CD14-positive monocyte (primary cell): ENCODE data around the gene SCART1. TPM values are rescaled to one million over a fixed set of nuclear protein-coding genes. Genes with fewer than 3 reads are reported as not detected.

ENCODE experiments used
- DNase-seq, 3 donors: peaks; one replicate each; pipeline ENCODE4 v3.0.0-alpha.2; 2011 to 2022
- H2AFZ ChIP-seq: 2 replicates; pipeline ENCODE4 v1.6.0; 2012; ENCODE audit warnings: mild to moderate bottlenecking, low read depth, low read length, inconsistent platforms; ENCODE audit not compliant: insufficient read depth, poor library complexity, severe bottlenecking
- H3K27ac ChIP-seq, 2 donors: 1 replicate in 1 of 2; 2 replicates in 1 of 2; pipeline ENCODE4 v1.5.1; 2012 to 2013; ENCODE audit warnings: low read length in 2 of 2, control low read depth in 1 of 2, inconsistent platforms in 1 of 2, low read depth in 1 of 2, mild to moderate bottlenecking in 1 of 2
- H3K27me3 ChIP-seq, 2 donors: one replicate each; pipeline versions ENCODE4 v1.6.0 to v1.6.1; 2011 to 2013; ENCODE audit warnings: low read length in 2 of 2; ENCODE audit not compliant: control insufficient read depth in 2 of 2, insufficient read depth in 2 of 2
- H3K36me3 ChIP-seq, 2 donors: replicated peaks in 1 of 2; 1 replicate in 1 of 2; 2 replicates in 1 of 2; pipeline versions ENCODE4 v1.5.1 to v1.6.1; 2012 to 2013; ENCODE audit warnings: low read length in 2 of 2, control low read depth in 1 of 2, inconsistent platforms in 1 of 2, mild to moderate bottlenecking in 1 of 2; ENCODE audit not compliant: insufficient read depth in 2 of 2, control insufficient read depth in 1 of 2
- H3K4me1 ChIP-seq, 2 donors: 1 replicate in 1 of 2; 2 replicates in 1 of 2; pipeline versions ENCODE4 v1.5.1 to v1.6.1; 2012 to 2013; ENCODE audit warnings: low read length in 2 of 2, control low read depth in 1 of 2, inconsistent platforms in 1 of 2, mild to moderate bottlenecking in 1 of 2, moderate library complexity in 1 of 2; ENCODE audit not compliant: insufficient read depth in 2 of 2, control insufficient read depth in 1 of 2
- H3K4me2 ChIP-seq: replicated peaks from 2 replicates; pipeline ENCODE3; 2012; ENCODE audit warnings: low read length, moderate library complexity, mild to moderate bottlenecking; ENCODE audit not compliant: poor library complexity, severe bottlenecking; ENCODE audit errors: extremely low read depth
- H3K4me3 ChIP-seq, 3 experiments: fragments of 200-600 bp in 1 of 3; sonication (generic) in 1 of 3; replicated peaks in 1 of 3; 1 replicate in 2 of 3; 2 replicates in 1 of 3; pipeline ENCODE4 v1.5.1; 2011 to 2013; ENCODE audit warnings: low read length in 3 of 3, mild to moderate bottlenecking in 3 of 3, control low read depth in 2 of 3, low read depth in 2 of 3, inconsistent platforms in 1 of 3, moderate library complexity in 1 of 3
- H3K79me2 ChIP-seq: 2 replicates; pipeline ENCODE4 v1.6.0; 2012; ENCODE audit warnings: mild to moderate bottlenecking, control low read depth, inconsistent platforms, low read length, moderate library complexity; ENCODE audit not compliant: insufficient read depth
- H3K9ac ChIP-seq: 2 replicates; pipeline ENCODE4 v1.6.0; 2017; ENCODE audit warnings: low read length, mild to moderate bottlenecking; ENCODE audit not compliant: insufficient read depth, poor library complexity, severe bottlenecking
- H3K9me3 ChIP-seq, 2 donors: replicated peaks in 1 of 2; 1 replicate in 1 of 2; 2 replicates in 1 of 2; pipeline versions ENCODE4 v1.5.1 to v1.6.1; 2012 to 2013; ENCODE audit warnings: low read length in 2 of 2, control low read depth in 1 of 2; ENCODE audit not compliant: control insufficient read depth in 1 of 2, insufficient read depth in 1 of 2
- H4K20me1 ChIP-seq: 2 replicates; pipeline ENCODE4 v1.6.0; 2012; ENCODE audit warnings: mild to moderate bottlenecking, low read length, control low read depth, moderate library complexity; ENCODE audit not compliant: insufficient read depth
- H3K27ac Mint-ChIP-seq, 7 donors: one replicate each; pipeline ENCODE4 v1.8.0; 2020; ENCODE audit warnings: mild to moderate bottlenecking in 7 of 7, mixed read lengths in 7 of 7, moderate library complexity in 6 of 7, inconsistent platforms in 2 of 7
- H3K27me3 Mint-ChIP-seq, 3 donors: one replicate each; pipeline ENCODE4 v1.8.0; 2021 to 2022; ENCODE audit warnings: low read depth in 3 of 3, mild to moderate bottlenecking in 3 of 3, mixed read lengths in 3 of 3, moderate library complexity in 3 of 3, inconsistent platforms in 1 of 3
- H3K36me3 Mint-ChIP-seq, 2 donors: one replicate each; pipeline ENCODE4 v1.8.0; 2020; ENCODE audit warnings: mixed read lengths in 2 of 2, inconsistent platforms in 1 of 2, mild to moderate bottlenecking in 1 of 2
- H3K4me1 Mint-ChIP-seq: one replicate; pipeline ENCODE4 v1.8.0; 2020; ENCODE audit warnings: mild to moderate bottlenecking, mixed read lengths
- H3K4me3 Mint-ChIP-seq, 2 donors: one replicate each; pipeline ENCODE4 v1.8.0; 2020; ENCODE audit warnings: mild to moderate bottlenecking in 2 of 2, mixed read lengths in 2 of 2, moderate library complexity in 1 of 2
- H3K9me3 Mint-ChIP-seq, 7 donors: one replicate each; pipeline ENCODE4 v1.8.0; 2020 to 2022; ENCODE audit warnings: mixed read lengths in 7 of 7, mild to moderate bottlenecking in 6 of 7, moderate library complexity in 6 of 7, inconsistent platforms in 2 of 7
- WGBS: methylation state at CpG from one replicate; pipeline ENCODE4 v1.1.5; 2013; ENCODE audit warnings: missing lambda C conversion rate; ENCODE audit not compliant: insufficient coverage; 5-methylcytosine and 5-hydroxymethylcytosine counted together
- intact Hi-C, 2 donors: fragments of 100-400 bp; cut with micrococcal nuclease; formaldehyde crosslinking; loops; one replicate each; pipeline versions ENCODE4 v1.15.0 to v1.15.1; 2023
- polyA plus RNA-seq, 3 donors: library from polyadenylated mRNA; depleted of rRNA in 1 of 3; unstranded in 2 of 3; stranded (reverse) in 1 of 3; fragments of 300-500 nt in 2 of 3; fragments of >200 nt in 1 of 3; fragmentation: Illumina TruSeq in 2 of 3; gene quantifications; 1 replicate in 2 of 3; 2 replicates in 1 of 3; pipeline ENCODE4 v1.2.3, GENCODE V29; 2012 to 2021
- TF ChIP-seq, protein P1 (sequence below): fragments of 200-600 bp; IDR thresholded peaks from one replicate; pipeline ENCODE4 v1.8.0; 2022; ENCODE audit warnings: antibody characterized with exemption, mild to moderate bottlenecking

Gene SCART1
- polyA plus RNA-seq, 3 donors = 1.1 TPM; not detected in 2

DNA sequence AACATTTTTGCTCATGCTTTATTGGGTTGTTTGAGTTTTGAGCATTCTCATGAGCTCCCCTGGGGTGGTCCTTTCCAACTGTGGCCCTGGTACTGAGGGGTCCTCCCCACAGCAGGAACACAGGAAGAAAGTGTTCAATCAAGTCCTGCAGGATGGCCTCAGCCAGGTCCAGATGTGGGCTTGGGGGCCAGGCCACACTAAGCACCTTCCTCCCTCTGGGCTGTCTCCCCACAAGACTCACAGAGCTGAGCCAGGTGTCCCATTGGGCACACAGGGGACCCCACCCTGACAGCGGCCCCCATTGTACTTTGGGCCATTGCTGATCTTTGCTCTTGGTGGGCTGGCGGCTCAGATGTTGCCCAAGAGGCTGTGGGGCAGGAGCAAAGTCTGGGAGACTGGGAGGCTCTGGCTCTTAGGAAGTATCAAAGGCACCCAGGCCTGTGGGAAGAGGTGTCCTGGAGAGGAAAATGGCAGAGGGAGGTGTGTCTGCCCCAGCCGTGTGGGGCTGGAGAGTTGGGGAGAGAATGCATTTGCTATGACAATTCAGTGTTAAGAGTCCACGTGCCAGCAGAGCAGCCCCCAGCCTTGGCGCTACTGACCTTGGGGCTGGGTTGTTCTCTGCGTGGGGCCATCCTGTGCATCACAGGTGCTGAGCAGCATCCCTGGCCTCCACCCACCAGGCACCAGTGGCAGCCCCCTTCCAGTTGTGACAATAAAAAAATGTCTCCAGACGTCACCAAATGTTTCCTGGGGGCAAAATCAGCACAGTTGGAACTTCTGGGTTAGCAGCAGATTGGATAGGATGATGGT lies 17.8 kb downstream of the SCART1 start:
- no peaks in the 10 kb centered on the region for H3K79me2 ChIP-seq
- H3K9me3 Mint-ChIP-seq = peaks cover 3 to 7% (median 5%) of the 10 kb centered on the region in 7 donors
- H3K36me3 ChIP-seq = no peaks in the 10 kb centered on the region
- H3K36me3 Mint-ChIP-seq = no peaks in the 10 kb centered on the region
- no peak overlapping the region for H3K4me3 Mint-ChIP-seq
- no peak overlapping the region for H2AFZ ChIP-seq
- peaks cover 1 to 7% (median 7%) of the 10 kb centered on the region in 3 donors for H3K27me3 Mint-ChIP-seq
- 91% methylated on average over 6 of the region's 7 CpGs for WGBS
- DNase-seq = no peak
- TF ChIP-seq, protein P1, sequence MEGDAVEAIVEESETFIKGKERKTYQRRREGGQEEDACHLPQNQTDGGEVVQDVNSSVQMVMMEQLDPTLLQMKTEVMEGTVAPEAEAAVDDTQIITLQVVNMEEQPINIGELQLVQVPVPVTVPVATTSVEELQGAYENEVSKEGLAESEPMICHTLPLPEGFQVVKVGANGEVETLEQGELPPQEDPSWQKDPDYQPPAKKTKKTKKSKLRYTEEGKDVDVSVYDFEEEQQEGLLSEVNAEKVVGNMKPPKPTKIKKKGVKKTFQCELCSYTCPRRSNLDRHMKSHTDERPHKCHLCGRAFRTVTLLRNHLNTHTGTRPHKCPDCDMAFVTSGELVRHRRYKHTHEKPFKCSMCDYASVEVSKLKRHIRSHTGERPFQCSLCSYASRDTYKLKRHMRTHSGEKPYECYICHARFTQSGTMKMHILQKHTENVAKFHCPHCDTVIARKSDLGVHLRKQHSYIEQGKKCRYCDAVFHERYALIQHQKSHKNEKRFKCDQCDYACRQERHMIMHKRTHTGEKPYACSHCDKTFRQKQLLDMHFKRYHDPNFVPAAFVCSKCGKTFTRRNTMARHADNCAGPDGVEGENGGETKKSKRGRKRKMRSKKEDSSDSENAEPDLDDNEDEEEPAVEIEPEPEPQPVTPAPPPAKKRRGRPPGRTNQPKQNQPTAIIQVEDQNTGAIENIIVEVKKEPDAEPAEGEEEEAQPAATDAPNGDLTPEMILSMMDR = no peak
- H3K4me1 ChIP-seq = no peaks in the 10 kb centered on the region
- H3K4me3 ChIP-seq = no peak overlapping the region
- no peak overlapping the region for H3K27ac ChIP-seq
- H3K4me1 Mint-ChIP-seq = no peaks in the 10 kb centered on the region
- H3K27ac Mint-ChIP-seq = no peak overlapping the region
- intact Hi-C loops = no loop called here
- peaks cover 0 to 6% of the 10 kb centered on the region in 2 donors for H3K9me3 ChIP-seq
- H3K4me2 ChIP-seq = no peak overlapping the region
- H3K9ac ChIP-seq = no peak overlapping the region
- no peaks in the 10 kb centered on the region for H3K27me3 ChIP-seq
- H4K20me1 ChIP-seq = no peaks in the 10 kb centered on the region

DNA sequence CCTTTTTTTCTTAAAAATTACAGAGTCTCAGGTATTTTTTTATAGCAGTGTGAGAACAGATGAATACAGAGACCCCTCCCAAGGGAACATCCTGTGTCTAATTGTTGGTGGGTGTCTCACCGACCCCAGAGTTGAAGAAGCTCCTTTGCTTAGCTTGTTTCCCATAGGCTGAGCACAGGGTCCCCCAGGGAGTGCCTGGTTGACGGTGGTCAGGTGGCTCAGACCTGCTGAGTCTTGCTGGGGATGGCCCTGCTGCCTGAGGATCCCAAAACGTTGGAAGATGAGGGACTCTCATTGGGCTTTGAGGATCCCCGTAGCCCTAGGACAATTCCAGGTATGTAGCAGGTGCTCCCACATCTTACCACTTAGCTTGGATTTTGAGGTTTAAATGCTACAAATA lies 19.5 kb downstream of the SCART1 start:
- no peaks in the 10 kb centered on the region for H3K36me3 Mint-ChIP-seq
- WGBS = 100% methylated on average over 1 of the region's 4 CpGs
- Histone ChIP-seq H3K9me3 (peaks cover 0 to 3% of the 10 kb centered on the region in 2 donors), H4K20me1 (no peaks in the 10 kb centered on the region), H3K4me3 (no peak overlapping the region), H3K27ac (no peak overlapping the region), H3K9ac (no peak overlapping the region), H3K4me2 (no peak overlapping the region), H3K36me3 (no peaks in the 10 kb centered on the region), H3K79me2 (no peaks in the 10 kb centered on the region), H2AFZ (no peak overlapping the region), H3K4me1 (no peaks in the 10 kb centered on the region), H3K27me3 (no peaks in the 10 kb centered on the region)
- H3K27ac Mint-ChIP-seq = no peak overlapping the region
- TF ChIP-seq, protein P1 = no peak
- H3K4me3 Mint-ChIP-seq = no peak overlapping the region
- H3K9me3 Mint-ChIP-seq = peaks cover 0 to 7% (median 4%) of the 10 kb centered on the region in 7 donors
- intact Hi-C loops = no loop called here
- peaks cover 3 to 7% (median 3%) of the 10 kb centered on the region in 3 donors for H3K27me3 Mint-ChIP-seq
- H3K4me1 Mint-ChIP-seq = no peaks in the 10 kb centered on the region
- no peak for DNase-seq
